GM12891 (cell line): Measurements from ENCODE around the gene BARHL1.
"Not testable (repeated sequence)": the region's sequence is repeated elsewhere in the genome, so short reads cannot be mapped to it uniquely, and the experiment has no call there.

ENCODE experiments used
- DNase-seq: peaks from one replicate; pipeline ENCODE4 v3.0.0; 2011; ENCODE audit warnings: low spot score; ENCODE audit not compliant: insufficient read length
- FAIRE-seq: peaks from 2 replicates; lab custom pipeline; 2011; peaks lifted over from hg19 to GRCh38; lab: Jason Lieb, UNC
- PAX5 ChIP-seq: IDR thresholded peaks from 2 replicates; pipeline ENCODE4 v1.6.1; 2011; ENCODE audit warnings: low read length, moderate library complexity, mild to moderate bottlenecking; ENCODE audit not compliant: insufficient read depth, severe bottlenecking
- POLR2A ChIP-seq: IDR thresholded peaks from 2 replicates; pipeline ENCODE4 v1.6.1; 2011; ENCODE audit warnings: low read depth, low read length, control low read depth
- POLR2AphosphoS5 ChIP-seq: IDR thresholded peaks from 2 replicates; pipeline ENCODE4 v1.6.1; 2011; ENCODE audit warnings: low read depth, low read length, control low read depth
- POU2F2 ChIP-seq: IDR thresholded peaks from 2 replicates; pipeline ENCODE4 v1.6.1; 2011; ENCODE audit warnings: low read depth, mild to moderate bottlenecking, control low read depth, low read length, moderate library complexity
- SPI1 ChIP-seq: IDR thresholded peaks from 2 replicates; pipeline ENCODE4 v1.6.1; 2011; ENCODE audit warnings: low read depth, low read length, control low read depth
- TAF1 ChIP-seq: IDR thresholded peaks from 2 replicates; pipeline ENCODE4 v1.6.1; 2011; ENCODE audit warnings: low read depth, low read length, control low read depth

The BARHL1 gene

DNA sequence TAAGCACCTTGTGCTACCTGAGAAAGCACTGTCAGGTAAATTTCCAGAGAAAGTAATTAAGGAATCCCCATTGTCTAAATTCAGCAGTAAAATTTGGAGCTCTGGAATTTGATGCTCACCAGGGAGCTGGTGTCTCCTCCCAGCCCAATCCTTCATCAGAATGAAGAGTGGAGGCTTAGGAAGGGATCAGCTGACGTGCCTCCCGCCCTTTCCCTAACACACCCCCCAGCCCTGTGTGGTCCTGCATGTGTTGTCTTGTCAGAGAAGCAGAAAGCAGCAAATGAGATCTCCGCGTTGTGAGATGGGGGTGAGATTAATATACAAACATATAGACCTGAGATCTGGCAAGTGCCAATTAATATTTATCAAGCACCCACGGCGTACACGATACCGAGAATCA is 26.9 kb upstream of the BARHL1 start:
- TF ChIP-seq PAX5, result no peak
- no peak for TF ChIP-seq POLR2A
- TF ChIP-seq TAF1, result no peak
- TF ChIP-seq SPI1, result no peak
- no peak for TF ChIP-seq POU2F2
- TF ChIP-seq POLR2AphosphoS5, result no peak
- DNase-seq (no peak), FAIRE-seq (no peak)

DNA sequence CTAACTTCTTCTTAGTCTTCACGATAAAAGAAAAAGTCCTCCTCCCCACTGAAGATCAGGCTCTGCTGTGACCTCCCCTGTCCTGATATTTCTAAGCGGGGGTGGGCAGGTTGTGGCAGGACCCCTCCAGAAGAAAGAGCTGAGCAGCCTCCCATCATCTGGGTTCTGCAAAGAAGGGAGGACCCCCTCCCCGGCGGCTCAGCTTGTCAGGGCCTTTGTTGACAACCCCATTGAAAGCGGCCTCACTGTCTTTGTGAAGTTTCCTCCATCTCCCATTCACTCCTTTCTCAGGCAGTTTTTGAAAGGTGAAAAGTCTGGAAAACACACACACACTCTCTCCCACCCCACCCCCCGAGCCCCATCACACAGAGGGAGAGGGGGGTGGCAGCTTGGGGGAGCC is 26.2 kb upstream of the BARHL1 start:
- DNase-seq (no peak), FAIRE-seq (no peak)
- TF ChIP-seq PAX5 (no peak), SPI1 (no peak), POU2F2 (no peak), TAF1 (no peak), POLR2A (no peak), POLR2AphosphoS5 (no peak)

DNA sequence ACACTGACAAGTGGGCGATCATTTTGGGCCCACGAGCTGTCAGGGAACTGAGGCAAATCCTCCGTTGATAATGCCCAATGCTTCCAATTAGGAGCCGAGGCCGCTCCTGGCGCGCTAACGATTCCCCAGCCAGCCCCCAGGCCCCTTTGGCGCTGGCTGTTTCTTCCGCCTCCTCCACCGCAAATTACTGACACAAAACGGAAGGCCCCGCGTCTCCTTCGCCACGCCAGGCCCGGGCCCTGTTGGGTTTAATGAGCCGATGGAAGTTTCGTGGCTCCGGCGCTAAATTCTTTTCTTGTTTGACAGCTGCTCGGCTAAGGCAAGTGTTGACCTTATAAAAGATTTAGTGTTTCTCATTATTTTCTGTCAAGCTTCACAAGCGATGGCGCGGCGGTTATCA is 25.7 kb upstream of the BARHL1 start:
- DNase-seq (no peak), FAIRE-seq (no peak)
- TF ChIP-seq PAX5 (no peak), POU2F2 (no peak), SPI1 (no peak), POLR2AphosphoS5 (no peak), TAF1 (no peak), POLR2A (no peak)

DNA sequence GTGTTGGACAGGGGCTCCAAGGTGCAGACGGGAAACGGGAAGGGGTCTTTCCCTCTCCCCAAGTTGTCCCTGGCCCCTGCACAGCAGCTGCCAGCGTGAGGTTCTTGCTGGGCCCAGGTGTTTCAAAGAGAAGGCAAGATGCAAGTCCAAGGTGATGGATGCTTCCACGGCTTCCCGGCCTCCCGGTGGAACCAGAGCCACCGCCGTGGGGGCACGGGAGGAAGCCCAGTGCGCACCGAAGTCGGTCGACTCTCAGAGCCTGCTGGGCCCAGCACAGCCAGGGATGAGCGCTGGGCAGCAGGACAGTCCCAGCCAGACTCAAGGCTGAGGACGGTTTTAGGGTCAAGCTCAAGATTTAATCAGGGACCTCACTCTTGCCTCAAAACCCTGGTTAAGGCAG is 25.2 kb upstream of the BARHL1 start:
- no peak for TF ChIP-seq TAF1
- FAIRE-seq, result no peak

DNA sequence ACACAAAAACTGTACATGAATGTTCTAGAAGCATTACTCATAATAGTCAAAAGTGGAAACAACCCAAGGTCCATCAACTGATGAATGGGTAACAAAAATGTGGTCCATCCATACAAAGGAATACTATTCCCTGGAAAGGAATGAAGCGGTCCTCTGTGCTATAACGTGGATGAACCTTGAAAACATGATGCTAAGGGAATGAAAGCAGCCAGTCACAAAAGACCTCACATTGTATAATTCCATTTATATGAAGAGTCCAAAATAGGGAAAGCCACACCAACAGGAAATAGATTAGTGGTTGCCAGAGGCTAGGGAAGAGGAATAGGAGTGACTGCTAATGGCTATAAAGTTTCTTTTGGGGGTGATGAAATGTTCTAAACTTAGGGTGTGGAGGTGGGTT is 22.7 kb upstream of the BARHL1 start:
- no peak for DNase-seq
- no peak for FAIRE-seq
- TF ChIP-seq TAF1 (no peak), POLR2AphosphoS5 (no peak), PAX5 (no peak)

More for the DNA sequence above, 25.2 kb upstream of the BARHL1 start:
- DNase-seq, result no peak

DNA sequence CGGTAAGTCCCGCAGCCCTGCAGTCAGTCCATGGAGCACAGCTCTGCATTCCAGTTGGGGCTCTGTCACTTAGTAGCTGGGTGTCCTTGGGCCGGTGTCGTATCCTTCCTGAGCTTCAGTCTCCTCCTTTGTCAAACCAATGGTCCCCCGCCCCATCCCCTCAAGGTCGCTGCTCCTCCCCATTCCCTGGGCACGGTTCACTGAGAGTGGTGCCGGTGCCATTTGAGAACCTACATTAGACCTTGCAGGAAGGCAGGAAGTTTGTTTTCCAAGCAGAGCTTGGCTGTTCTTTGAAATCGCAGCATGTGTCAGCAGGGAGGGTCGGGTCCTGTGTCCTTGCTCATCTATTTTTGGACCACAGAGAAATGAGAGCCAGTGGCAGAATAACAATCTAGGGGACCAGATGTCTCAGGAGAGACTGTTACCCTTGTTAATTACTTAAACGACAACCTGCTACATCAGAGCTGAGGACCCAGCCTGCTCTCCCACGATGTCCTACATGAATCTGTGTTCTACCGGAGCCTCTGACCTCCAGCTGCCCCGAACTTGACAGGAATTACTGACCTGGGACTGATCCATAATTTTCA is 21.7 kb upstream of the BARHL1 start:
- no peak for DNase-seq
- FAIRE-seq, result no peak
- TF ChIP-seq POLR2AphosphoS5 (no peak), POLR2A (no peak), PAX5 (no peak), SPI1 (no peak), POU2F2 (no peak), TAF1 (no peak)

DNA sequence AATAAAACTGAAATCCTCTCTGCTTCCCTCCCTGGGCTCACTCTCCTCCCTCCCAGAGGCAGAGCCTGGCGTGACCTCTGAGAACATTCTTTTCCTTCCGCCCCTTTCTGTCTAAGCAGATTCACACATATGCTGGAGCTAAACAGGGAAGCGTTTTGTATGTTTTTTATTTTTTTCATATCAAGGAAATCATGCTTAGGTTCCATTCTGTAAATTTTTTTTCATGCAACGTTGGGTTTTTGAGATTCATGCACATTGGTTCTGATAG is 20.2 kb upstream of the BARHL1 start:
- no peak for TF ChIP-seq TAF1
- no peak for TF ChIP-seq POLR2AphosphoS5
- DNase-seq (no peak), FAIRE-seq (no peak)

DNA sequence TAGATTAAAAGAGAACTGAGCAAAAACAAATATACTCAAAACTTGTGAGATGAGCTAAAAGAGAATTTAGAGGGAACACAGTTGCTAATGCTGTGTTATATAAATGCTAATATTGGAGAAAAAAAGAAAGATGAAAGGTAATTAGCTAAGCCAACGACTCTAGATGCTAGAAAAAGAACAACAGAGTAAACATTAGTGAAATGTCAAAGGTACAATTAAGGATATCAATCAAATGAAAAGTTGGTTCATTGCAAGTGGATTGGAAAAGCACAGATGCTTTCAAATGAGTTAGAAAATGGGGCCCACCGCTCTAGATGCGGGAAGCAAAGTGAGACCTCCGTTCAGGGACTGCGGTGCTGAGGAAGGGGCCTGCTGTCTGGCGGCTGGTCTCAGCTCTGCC is 17.9 kb upstream of the BARHL1 start:
- no peak for FAIRE-seq
- DNase-seq, result no peak
- no peak for TF ChIP-seq POLR2A
- no peak for TF ChIP-seq POLR2AphosphoS5

DNA sequence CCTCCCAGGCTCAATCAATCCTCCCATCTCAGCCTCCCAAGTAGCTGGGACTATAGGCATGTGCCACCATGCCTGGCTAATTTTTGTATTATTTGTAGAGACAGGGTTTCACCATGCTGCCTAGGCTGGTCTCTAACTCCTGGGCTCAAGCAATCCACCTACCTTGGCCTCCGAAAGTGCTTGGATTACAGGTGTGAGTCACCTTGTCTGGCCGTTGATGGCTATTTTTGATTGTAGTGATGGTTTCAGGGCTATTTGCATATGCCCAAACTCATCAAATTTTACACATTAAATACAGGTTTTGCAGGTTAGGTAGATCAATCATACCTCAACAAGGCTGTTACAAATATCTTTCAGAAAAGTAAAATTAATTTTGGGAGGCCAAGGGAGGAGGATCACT is 13.6 kb upstream of the BARHL1 start:
- not testable (repeated sequence) for FAIRE-seq

DNA sequence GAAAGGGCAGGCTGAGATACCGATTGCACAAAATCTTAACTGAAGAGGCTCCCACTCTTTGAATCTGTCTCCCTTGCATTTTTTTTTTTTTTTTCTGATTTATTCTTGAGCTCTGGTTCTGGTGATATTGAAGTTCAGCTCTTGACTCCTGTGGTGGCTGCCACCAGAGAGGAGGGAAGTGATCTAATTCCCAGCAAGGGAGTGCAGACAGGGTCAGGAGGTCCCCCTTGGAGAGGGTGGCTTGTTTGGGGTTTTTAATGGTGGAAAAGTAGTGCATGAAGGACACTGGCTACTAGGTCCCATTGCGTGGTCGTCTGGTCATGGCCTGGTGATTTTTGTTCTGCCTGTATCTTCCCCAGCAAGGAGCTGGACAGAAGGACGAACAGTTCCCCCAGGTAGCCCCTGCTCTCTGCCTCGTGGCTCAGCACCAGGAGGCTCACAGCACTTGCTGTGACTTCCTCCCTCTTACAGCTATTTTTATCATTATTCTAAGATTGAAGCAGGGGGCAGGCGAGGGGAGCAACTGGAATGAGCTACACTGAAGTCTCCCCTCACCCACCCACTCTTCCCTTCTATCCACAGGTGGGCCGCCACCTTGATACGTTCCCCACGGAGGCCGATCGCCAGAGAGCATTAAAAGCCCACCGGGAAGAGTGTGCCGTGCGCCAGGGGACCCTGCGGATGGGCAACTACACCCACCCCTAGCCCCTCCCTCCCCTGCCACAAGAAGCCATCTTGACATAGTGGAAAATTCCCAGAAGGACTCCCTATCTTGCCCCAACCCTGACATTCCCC is 10.4 kb upstream of the BARHL1 start:
- DNase-seq (no peak), FAIRE-seq (no peak)
- TF ChIP-seq SPI1 (no peak), POLR2A (no peak), POLR2AphosphoS5 (no peak), POU2F2 (no peak), TAF1 (no peak), PAX5 (no peak)

More for the DNA sequence above, 13.6 kb upstream of the BARHL1 start:
- not testable (repeated sequence) for DNase-seq

DNA sequence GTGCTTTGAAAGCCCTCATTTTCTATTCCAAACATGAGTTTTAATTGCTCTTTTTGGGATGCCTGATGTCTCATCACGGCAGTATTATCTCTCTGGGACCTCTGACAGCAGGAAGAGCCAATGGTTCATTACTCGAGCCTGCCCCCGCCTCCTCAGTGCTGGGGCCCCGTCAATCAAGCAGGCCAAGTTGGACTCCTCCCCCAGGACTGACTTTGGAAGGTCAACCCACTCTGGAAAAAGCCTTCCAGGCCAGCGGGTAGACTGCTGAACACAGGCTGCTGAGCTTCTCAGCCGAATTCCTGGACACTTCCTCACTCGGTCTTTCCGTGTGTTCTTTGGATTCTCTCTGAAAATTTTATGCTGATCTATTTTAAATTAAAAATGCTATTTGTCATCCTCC is 9.5 kb upstream of the BARHL1 start:
- FAIRE-seq, result no peak
- TF ChIP-seq TAF1 (no peak), POLR2AphosphoS5 (no peak), PAX5 (no peak)
- no peak for DNase-seq
